H9 (cell line): ENCODE data around the gene ST13. TPM values are rescaled to one million over a fixed set of nuclear protein-coding genes. Genes with fewer than 3 reads are reported as not detected.

Experiments
- DNase-seq: peaks from one replicate; pipeline ENCODE4 v3.0.0-alpha.2; 2017
- H2AFZ ChIP-seq: one replicate; pipeline ENCODE4 v1.6.1; 2013; ENCODE audit warnings: mild to moderate bottlenecking, low read length, control low read depth, moderate library complexity
- H2AK5ac ChIP-seq: 2 replicates; pipeline ENCODE4 v1.6.1; 2013; ENCODE audit warnings: low read length, control low read depth, mixed read lengths; ENCODE audit not compliant: insufficient read length
- H2BK120ac ChIP-seq: one replicate; pipeline ENCODE4 v1.6.1; 2013; ENCODE audit warnings: low read depth, mild to moderate bottlenecking, low read length, control low read depth, inconsistent platforms; ENCODE audit not compliant: poor library complexity, severe bottlenecking
- H2BK12ac ChIP-seq: 2 replicates; pipeline ENCODE4 v1.6.1; 2013; ENCODE audit warnings: low read length, control low read depth, mixed read lengths, low read depth; ENCODE audit not compliant: insufficient read length
- H2BK15ac ChIP-seq: 2 replicates; pipeline ENCODE4 v1.6.1; 2013; ENCODE audit warnings: low read depth, low read length, control low read depth
- H2BK20ac ChIP-seq: one replicate; pipeline ENCODE4 v1.6.1; 2013; ENCODE audit warnings: low read depth, mild to moderate bottlenecking, low read length, control low read depth, inconsistent platforms; ENCODE audit not compliant: poor library complexity, severe bottlenecking
- H2BK5ac ChIP-seq: 2 replicates; pipeline ENCODE4 v1.6.1; 2013; ENCODE audit warnings: low read length, control low read depth, mixed read lengths; ENCODE audit not compliant: insufficient read length
- H3K14ac ChIP-seq: 2 replicates; pipeline ENCODE4 v1.6.1; 2013; ENCODE audit warnings: low read length, control low read depth; ENCODE audit not compliant: insufficient read depth
- H3K18ac ChIP-seq: 2 replicates; pipeline ENCODE4 v1.6.1; 2013; ENCODE audit warnings: low read depth, mild to moderate bottlenecking, mixed read lengths, low read length, control low read depth; ENCODE audit not compliant: insufficient read length
- H3K23ac ChIP-seq: 2 replicates; pipeline ENCODE4 v1.6.1; 2013; ENCODE audit warnings: low read length, control low read depth, mixed read lengths, low read depth; ENCODE audit not compliant: insufficient read length
- H3K23me2 ChIP-seq: 2 replicates; pipeline ENCODE4 v1.6.1; 2013; ENCODE audit warnings: low read depth, mild to moderate bottlenecking, mixed read lengths, low read length, control low read depth; ENCODE audit not compliant: insufficient read length, poor library complexity, severe bottlenecking
- H3K27ac ChIP-seq: 2 replicates; pipeline ENCODE4 v1.5.1; 2013; ENCODE audit warnings: low read length, control low read depth, mixed read lengths, low read depth; ENCODE audit not compliant: insufficient read length
- H3K27me3 ChIP-seq: 2 replicates; pipeline ENCODE4 v1.6.1; 2013; ENCODE audit warnings: low read length, control low read depth, inconsistent platforms; ENCODE audit not compliant: insufficient read depth
- H3K4ac ChIP-seq: 2 replicates; pipeline ENCODE4 v1.6.1; 2013; ENCODE audit warnings: low read depth, mild to moderate bottlenecking, control low read depth, inconsistent platforms, low read length, moderate library complexity
- H3K4me1 ChIP-seq: 2 replicates; pipeline ENCODE4 v1.6.1; 2013; ENCODE audit warnings: low read length, control low read depth, inconsistent platforms; ENCODE audit not compliant: insufficient read depth
- H3K4me2 ChIP-seq: 2 replicates; pipeline ENCODE4 v1.6.1; 2013; ENCODE audit warnings: low read length, control low read depth, mixed read lengths; ENCODE audit not compliant: insufficient read length, insufficient read depth
- H3K56ac ChIP-seq: 2 replicates; pipeline ENCODE4 v1.6.1; 2013; ENCODE audit warnings: low read depth, mild to moderate bottlenecking, mixed read lengths, low read length, control low read depth; ENCODE audit not compliant: insufficient read length
- H3K79me1 ChIP-seq: 2 replicates; pipeline ENCODE4 v1.6.1; 2013; ENCODE audit warnings: low read depth, mild to moderate bottlenecking, moderate library complexity, low read length, control low read depth, inconsistent platforms; ENCODE audit not compliant: insufficient read depth, poor library complexity, severe bottlenecking
- H3K79me2 ChIP-seq: 2 replicates; pipeline ENCODE4 v1.6.1; 2013; ENCODE audit warnings: low read length, control low read depth, inconsistent platforms; ENCODE audit not compliant: insufficient read depth
- H3K9ac ChIP-seq: 2 replicates; pipeline ENCODE4 v1.6.1; 2013; ENCODE audit warnings: low read length, control low read depth, mixed read lengths; ENCODE audit not compliant: insufficient read length; ENCODE audit errors: extremely low read depth
- H3K9me3 ChIP-seq: one replicate; pipeline ENCODE4 v1.6.1; 2013; ENCODE audit warnings: low read depth, low read length, inconsistent platforms; ENCODE audit not compliant: control insufficient read depth
- H3T11ph ChIP-seq: one replicate; pipeline ENCODE4 v1.6.1; 2013; ENCODE audit warnings: mild to moderate bottlenecking, low read length, control low read depth, inconsistent platforms
- H4K20me1 ChIP-seq: one replicate; pipeline ENCODE4 v1.6.1; 2013; ENCODE audit not compliant: control insufficient read depth, insufficient read length, insufficient read depth
- H4K5ac ChIP-seq: 2 replicates; pipeline ENCODE4 v1.6.1; 2013; ENCODE audit warnings: low read depth, mild to moderate bottlenecking, mixed read lengths, low read length, control low read depth; ENCODE audit not compliant: insufficient read length
- H4K8ac ChIP-seq: replicated peaks from 2 replicates; pipeline ENCODE4 v1.6.1; 2013; ENCODE audit warnings: low read length, control low read depth, mixed read lengths, low read depth; ENCODE audit not compliant: insufficient read length
- H4K91ac ChIP-seq: 2 replicates; pipeline ENCODE4 v1.6.1; 2013; ENCODE audit warnings: low read depth, mild to moderate bottlenecking, moderate library complexity, mixed read lengths, low read length, control low read depth; ENCODE audit not compliant: insufficient read length
- H3K27ac Mint-ChIP-seq, 3 experiments: 2 replicates in 2 of 3; 3 replicates in 1 of 3; pipeline ENCODE4 v1.8.0; 2020 to 2021; ENCODE audit warnings: mixed read lengths in 3 of 3, mild to moderate bottlenecking in 1 of 3, moderate library complexity in 1 of 3
- H3K27me3 Mint-ChIP-seq: 2 replicates; pipeline ENCODE4 v1.8.0; 2021; ENCODE audit warnings: low read depth, mild to moderate bottlenecking, moderate library complexity, mixed read lengths
- H3K36me3 Mint-ChIP-seq, 3 experiments: 2 replicates in 2 of 3; 3 replicates in 1 of 3; pipeline ENCODE4 v1.8.0; 2020 to 2021; ENCODE audit warnings: low read depth in 3 of 3, mixed read lengths in 3 of 3; ENCODE audit not compliant: insufficient read depth in 1 of 3
- H3K4me1 Mint-ChIP-seq, 2 experiments: 2 replicates each; pipeline ENCODE4 v1.8.0; 2020; ENCODE audit warnings: mixed read lengths in 2 of 2
- H3K4me3 Mint-ChIP-seq, 2 experiments: 2 replicates in 1 of 2; 3 replicates in 1 of 2; pipeline ENCODE4 v1.8.0; 2020 to 2021; ENCODE audit warnings: mild to moderate bottlenecking in 2 of 2, mixed read lengths in 2 of 2, moderate library complexity in 1 of 2
- H3K9me3 Mint-ChIP-seq, 2 experiments: 2 replicates in 1 of 2; 3 replicates in 1 of 2; pipeline ENCODE4 v1.8.0; 2020; ENCODE audit warnings: mild to moderate bottlenecking in 2 of 2, mixed read lengths in 2 of 2, moderate library complexity in 1 of 2
- CTCF ChIP-seq: fragments of 200-600 bp; sonication (generic); conservative IDR thresholded peaks from 3 replicates; pipeline ENCODE4 v1.8.0; 2021; ENCODE audit warnings: antibody characterized with exemption, mild to moderate bottlenecking
- WGBS: extraction: QIAGEN DNeasy Blood & Tissue Kit; methylation state at CpG from one replicate; pipeline ENCODE4 v1.1.7; 2013; ENCODE audit warnings: missing lambda C conversion rate, low lambda C conversion rate, mixed read lengths; ENCODE audit not compliant: insufficient read length; ENCODE audit errors: extremely low coverage; 5-methylcytosine and 5-hydroxymethylcytosine counted together
- total RNA-seq: library from RNA; stranded (reverse); gene quantifications from 2 replicates; pipeline ENCODE4 v1.2.1, GENCODE V29; 2021

ST13 gene
- total RNA-seq, 1 experiment from 2014 or later: 353 TPM

DNA sequence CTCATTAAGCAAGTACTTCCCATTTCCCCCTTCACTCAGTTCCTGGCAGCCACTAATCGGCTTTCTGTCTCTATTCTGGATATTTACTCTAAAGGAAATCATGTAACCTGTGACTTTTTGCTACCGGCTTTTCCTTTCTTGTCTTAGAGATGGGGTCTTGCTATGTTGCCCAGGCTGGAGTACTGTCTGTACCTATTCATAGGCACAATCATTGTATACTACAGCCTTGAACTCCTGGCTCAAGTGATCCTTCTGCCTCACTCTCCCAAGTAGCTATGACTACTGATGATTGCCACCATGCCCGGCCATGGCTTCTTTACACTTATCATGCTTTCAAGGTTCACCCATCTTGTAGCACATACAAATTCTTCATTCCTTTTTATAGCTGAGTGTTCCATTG lies 49.7 kb downstream of the ST13 start:
- H2AK5ac ChIP-seq: no peak overlapping the region
- no peaks in the 10 kb centered on the region for H3K27me3 ChIP-seq
- H3K9ac ChIP-seq: no peak overlapping the region
- H3K18ac ChIP-seq: no peak overlapping the region
- H4K5ac ChIP-seq: no peak overlapping the region
- no peak overlapping the region for H2BK20ac ChIP-seq
- H2AFZ ChIP-seq: no peak overlapping the region
- H3K9me3 ChIP-seq: no peaks in the 10 kb centered on the region
- no peak overlapping the region for H4K8ac ChIP-seq
- H4K20me1 ChIP-seq: no peaks in the 10 kb centered on the region
- no peak overlapping the region for H4K91ac ChIP-seq
- H3T11ph ChIP-seq: no peak overlapping the region
- no CpG with 5 or more reads among the region's 3 CpGs for WGBS
- Mint-ChIP-seq H3K4me1 (no peaks in the 10 kb centered on the region; a peak in 1 of 4 replicates), H3K4me3 (no peak overlapping the region), H3K27ac (no peak overlapping the region), H3K9me3 (no peaks in the 10 kb centered on the region), H3K27me3 (no peaks in the 10 kb centered on the region), H3K36me3 (peaks cover 0 to 11% (median 5%) of the 10 kb centered on the region in 3 experiments; a peak in 4 of 7 replicates)
- no peak overlapping the region for H2BK15ac ChIP-seq
- H3K23ac ChIP-seq: no peak overlapping the region
- H3K4me2 ChIP-seq: no peak overlapping the region
- no peaks in the 10 kb centered on the region for H3K4me1 ChIP-seq
- H3K23me2 ChIP-seq: no peaks in the 10 kb centered on the region
- H2BK5ac ChIP-seq: no peak overlapping the region
- no peak overlapping the region for H2BK120ac ChIP-seq
- no peaks in the 10 kb centered on the region; the same call in 1 of the 2 replicates for H3K79me2 ChIP-seq
- no peaks in the 10 kb centered on the region for H3K79me1 ChIP-seq
- no peak for DNase-seq
- H3K4ac ChIP-seq: no peak overlapping the region
- no peak overlapping the region for H3K27ac ChIP-seq
- no peak overlapping the region for H3K56ac ChIP-seq
- no peak for TF ChIP-seq CTCF
- no peak overlapping the region for H3K14ac ChIP-seq
- H2BK12ac ChIP-seq: no peak overlapping the region
